ENCODE results near the gene SLC25A21. TPM values are rescaled to one million over a fixed set of nuclear protein-coding genes. Genes with fewer than 3 reads are reported as not detected.

SLC25A21 gene
- total RNA-seq, 1 experiment from 2014 or later = 2.1 TPM

DNA sequence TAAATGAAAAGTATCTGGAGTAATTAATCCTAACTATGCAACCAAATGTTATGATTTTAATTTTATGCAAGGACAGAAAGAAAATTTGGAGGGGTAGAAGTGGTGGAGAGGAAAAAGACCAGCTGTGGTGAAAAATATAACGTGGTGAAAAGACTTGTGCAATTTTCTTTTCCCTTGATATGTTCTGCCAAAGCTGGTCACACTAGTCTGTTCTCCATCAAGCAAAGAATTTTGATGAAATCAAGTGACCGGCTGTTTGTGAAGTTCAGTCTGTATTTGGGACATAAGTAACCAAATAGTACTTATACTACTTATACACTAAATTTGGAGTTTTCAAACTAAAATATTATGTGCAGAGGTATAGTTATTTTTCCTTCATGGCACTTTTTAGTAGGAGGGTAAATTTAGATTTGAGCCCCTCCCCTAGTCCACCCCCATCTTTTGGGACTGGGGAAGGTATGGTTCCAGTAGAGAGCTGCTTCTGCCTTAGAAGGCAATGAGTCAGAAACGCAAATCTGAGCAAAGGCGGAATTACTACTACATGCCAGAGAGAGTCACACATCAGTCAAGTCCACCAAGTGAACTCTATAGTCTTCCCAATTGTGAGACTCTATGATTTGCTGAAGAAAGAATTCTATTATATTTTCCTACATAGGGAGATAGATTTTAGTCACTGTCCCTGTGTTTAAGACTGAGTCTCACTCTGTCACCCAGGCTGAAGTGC lies 229.7 kb downstream of the SLC25A21 start:
- no peak for ATAC-seq
- no TSS peak for BruUV-seq (replicated peaks)

DNA sequence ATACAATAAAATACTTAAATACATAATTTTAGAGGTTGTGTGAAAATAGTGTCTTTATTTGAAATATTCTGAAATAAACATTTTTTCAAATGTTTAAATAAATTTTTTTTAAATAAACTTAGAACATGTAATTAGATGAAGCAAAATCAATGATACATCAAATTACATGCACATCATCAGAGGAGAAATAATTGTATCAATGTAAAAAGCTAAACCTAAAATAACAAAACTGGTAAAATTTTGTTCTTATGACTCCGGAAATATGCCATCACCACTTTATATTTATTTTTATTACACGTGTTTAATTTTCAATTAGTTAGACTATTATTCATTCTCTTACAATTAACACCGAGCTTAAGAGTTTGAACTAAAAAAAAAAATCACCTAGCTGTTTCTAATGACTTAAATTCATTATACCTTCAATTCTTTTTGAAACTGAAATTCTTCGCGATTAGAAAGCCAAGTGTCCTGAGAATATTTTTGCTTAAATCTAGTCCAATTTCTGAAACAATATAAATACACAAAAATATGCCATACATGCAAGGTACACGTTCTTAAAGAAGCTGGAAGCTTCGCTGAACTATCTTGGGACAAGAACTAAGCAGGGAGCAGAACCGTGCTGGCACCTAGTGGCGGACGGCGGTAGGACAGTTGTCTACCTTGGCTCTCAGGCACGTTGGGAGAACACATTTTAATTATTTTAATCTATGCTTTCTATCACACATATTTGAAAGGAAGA lies 230.5 kb downstream of the SLC25A21 start:
- CTCF ChIA-PET = interaction anchor here (0.6 to 1.3 kb wide), 7 partner anchors 176 to 444 kb away, joined by 3 to 10 read pairs (median 4); no protein-coding TSS in a partner anchor
- peak; percentile 87 for ATAC-seq
- Histone ChIP-seq H3K4me3 (ENCODE audit: low read depth in 2 of 2, low read length in 2 of 2) (no peak overlapping the region), H3K36me3 (ENCODE audit: control insufficient read depth, insufficient read depth, low read length) (no peaks in the 10 kb centered on the region), H3K27ac (ENCODE audit: low read length) (no peak overlapping the region), H3K9me3 (ENCODE audit: control insufficient read depth, insufficient read depth, low read depth, low read length) (no peaks in the 10 kb centered on the region), H3K4me1 (ENCODE audit: control insufficient read depth, insufficient read depth, low read length) (no peaks in the 10 kb centered on the region), H3K27me3 (ENCODE audit: control insufficient read depth, insufficient read depth, low read length) (no peaks in the 10 kb centered on the region)
- in situ Hi-C loops (cut with HindIII; ENCODE audit: low pct_unique_long_range_greater_than_20kb, low sequenced_read_pairs) (no loop called here), intact Hi-C loops (cut with micrococcal nuclease; ENCODE audit: unreplicated experiment) (loop anchor here (2.0 to 10.0 kb wide), 2 partner anchors 203 to 293 kb away; no protein-coding TSS in a partner anchor)
- POLR2A ChIA-PET = no interaction called here
- no TSS peak for BruUV-seq (replicated peaks)
- peak; percentile 64 for DNase-seq (ENCODE audit: low read depth, low spot score)
- TF ChIP-seq, protein P1, sequence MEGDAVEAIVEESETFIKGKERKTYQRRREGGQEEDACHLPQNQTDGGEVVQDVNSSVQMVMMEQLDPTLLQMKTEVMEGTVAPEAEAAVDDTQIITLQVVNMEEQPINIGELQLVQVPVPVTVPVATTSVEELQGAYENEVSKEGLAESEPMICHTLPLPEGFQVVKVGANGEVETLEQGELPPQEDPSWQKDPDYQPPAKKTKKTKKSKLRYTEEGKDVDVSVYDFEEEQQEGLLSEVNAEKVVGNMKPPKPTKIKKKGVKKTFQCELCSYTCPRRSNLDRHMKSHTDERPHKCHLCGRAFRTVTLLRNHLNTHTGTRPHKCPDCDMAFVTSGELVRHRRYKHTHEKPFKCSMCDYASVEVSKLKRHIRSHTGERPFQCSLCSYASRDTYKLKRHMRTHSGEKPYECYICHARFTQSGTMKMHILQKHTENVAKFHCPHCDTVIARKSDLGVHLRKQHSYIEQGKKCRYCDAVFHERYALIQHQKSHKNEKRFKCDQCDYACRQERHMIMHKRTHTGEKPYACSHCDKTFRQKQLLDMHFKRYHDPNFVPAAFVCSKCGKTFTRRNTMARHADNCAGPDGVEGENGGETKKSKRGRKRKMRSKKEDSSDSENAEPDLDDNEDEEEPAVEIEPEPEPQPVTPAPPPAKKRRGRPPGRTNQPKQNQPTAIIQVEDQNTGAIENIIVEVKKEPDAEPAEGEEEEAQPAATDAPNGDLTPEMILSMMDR (IDR thresholded peaks at IDR 0.05) = peak; percentile 93
- TF ChIP-seq SIN3A (IDR thresholded peaks at IDR 0.05; ENCODE audit: borderline replicate concordance, insufficient read depth, low read depth, low read length) (no peak), POLR2AphosphoS5 (IDR thresholded peaks at IDR 0.05; ENCODE audit: low read depth, low read length) (no peak)

More for the DNA sequence above, 229.7 kb downstream of the SLC25A21 start:
- H3K9me3 ChIP-seq (ENCODE audit: control insufficient read depth, insufficient read depth, low read depth, low read length) = no peaks in the 10 kb centered on the region
- TF ChIP-seq POLR2AphosphoS5 (IDR thresholded peaks at IDR 0.05; ENCODE audit: low read depth, low read length) (no peak), SIN3A (IDR thresholded peaks at IDR 0.05; ENCODE audit: borderline replicate concordance, insufficient read depth, low read depth, low read length) (no peak)
- TF ChIP-seq, protein P1 (IDR thresholded peaks at IDR 0.05) = peak; percentile 57
- intact Hi-C loops (cut with micrococcal nuclease; ENCODE audit: unreplicated experiment) = loop anchor here (10.0 kb wide), 1 partner anchor 202 kb away; no protein-coding TSS in a partner anchor
- H3K27me3 ChIP-seq (ENCODE audit: control insufficient read depth, insufficient read depth, low read length) = no peaks in the 10 kb centered on the region
- in situ Hi-C loops (cut with HindIII; ENCODE audit: low pct_unique_long_range_greater_than_20kb, low sequenced_read_pairs) = no loop called here
- ChIA-PET POLR2A (no interaction called here), CTCF (interaction anchor here (0.7 to 1.3 kb wide), 6 partner anchors 175 to 389 kb away, joined by 3 to 6 read pairs (median 4); no protein-coding TSS in a partner anchor)
- no peak overlapping the region for H3K27ac ChIP-seq (ENCODE audit: low read length)
- H3K4me1 ChIP-seq (ENCODE audit: control insufficient read depth, insufficient read depth, low read length) = no peaks in the 10 kb centered on the region
- no peak for DNase-seq (ENCODE audit: low read depth, low spot score)
- H3K4me3 ChIP-seq (ENCODE audit: low read depth in 2 of 2, low read length in 2 of 2) = no peak overlapping the region
- H3K36me3 ChIP-seq (ENCODE audit: control insufficient read depth, insufficient read depth, low read length) = no peaks in the 10 kb centered on the region

DNA sequence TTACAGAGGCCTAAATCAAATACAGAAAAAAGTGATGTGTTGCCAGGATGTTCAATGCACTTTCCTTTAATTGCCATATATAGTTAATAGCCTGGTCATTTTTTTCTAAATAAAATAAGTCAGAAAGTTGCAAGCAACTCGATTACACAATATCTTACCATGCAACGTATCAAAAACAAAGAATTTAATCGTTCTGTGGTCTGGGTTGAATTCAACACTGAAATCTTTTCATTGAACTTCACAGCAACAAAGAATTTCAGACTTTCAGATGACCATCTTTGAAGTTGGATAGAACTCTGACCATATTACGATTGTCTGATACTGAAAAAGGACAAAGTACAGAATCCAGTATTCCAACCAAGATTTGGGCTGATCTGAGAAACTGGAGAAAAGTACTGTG lies 231.9 kb downstream of the SLC25A21 start:
- Histone ChIP-seq H3K36me3 (ENCODE audit: control insufficient read depth, insufficient read depth, low read length) (no peaks in the 10 kb centered on the region), H3K4me1 (ENCODE audit: control insufficient read depth, insufficient read depth, low read length) (no peaks in the 10 kb centered on the region), H3K4me3 (ENCODE audit: low read depth in 2 of 2, low read length in 2 of 2) (no peak overlapping the region), H3K27me3 (ENCODE audit: control insufficient read depth, insufficient read depth, low read length) (no peaks in the 10 kb centered on the region), H3K9me3 (ENCODE audit: control insufficient read depth, insufficient read depth, low read depth, low read length) (no peaks in the 10 kb centered on the region), H3K27ac (ENCODE audit: low read length) (no peak overlapping the region)
- no TSS peak for BruUV-seq (replicated peaks)
- DNase-seq (ENCODE audit: low read depth, low spot score) (no peak), ATAC-seq (no peak)
- ChIA-PET POLR2A (no interaction called here), CTCF (no interaction called here)
- in situ Hi-C loops (cut with HindIII; ENCODE audit: low pct_unique_long_range_greater_than_20kb, low sequenced_read_pairs) = no loop called here
- TF ChIP-seq SIN3A (IDR thresholded peaks at IDR 0.05; ENCODE audit: borderline replicate concordance, insufficient read depth, low read depth, low read length) = no peak
- TF ChIP-seq, protein P1 (IDR thresholded peaks at IDR 0.05) = no peak
- intact Hi-C loops (cut with micrococcal nuclease; ENCODE audit: unreplicated experiment) = loop anchor here (2.0 to 10.0 kb wide), 2 partner anchors 204 to 292 kb away; no protein-coding TSS in a partner anchor
